HCT116 (cell line): ENCODE measurements around the gene RPTOR.

Experiments
- EGR1 ChIP-seq: IDR thresholded peaks from 2 replicates; pipeline ENCODE4 v1.6.1; 2012; ENCODE audit warnings: low read depth
- EZH2 ChIP-seq: fragments of 200-600 bp; sonication (generic); IDR thresholded peaks from 2 replicates; pipeline ENCODE4 v1.6.1; 2017; ENCODE audit warnings: antibody characterized with exemption, mixed run types
- POLR2A ChIP-seq: IDR thresholded peaks from 2 replicates; pipeline ENCODE4 v1.7.0; 2011; ENCODE audit warnings: borderline replicate concordance; ENCODE audit not compliant: insufficient read depth, insufficient read length; ENCODE audit errors: extremely low read depth
- SRF ChIP-seq: IDR thresholded peaks from 2 replicates; pipeline ENCODE4 v1.6.1; 2012; ENCODE audit warnings: low read depth
- TCF7L2 ChIP-seq: IDR thresholded peaks from 2 replicates; pipeline ENCODE4 v1.7.0; 2011; ENCODE audit warnings: borderline replicate concordance, inconsistent platforms; ENCODE audit not compliant: insufficient read depth, insufficient read length; ENCODE audit errors: extremely low read depth
- YY1 ChIP-seq: IDR thresholded peaks from 2 replicates; pipeline ENCODE4 v1.6.1; 2011; ENCODE audit warnings: low read length, low read depth, moderate library complexity, mild to moderate bottlenecking; ENCODE audit not compliant: insufficient replicate concordance; ENCODE audit errors: extremely low read depth
- TF ChIP-seq, protein P1 (sequence below), 3 experiments: fragments of 200-600 bp in 1 of 3; sonication (generic) in 1 of 3; IDR thresholded peaks in 2 of 3; conservative IDR thresholded peaks in 1 of 3; 2 replicates each; pipeline ENCODE4 v1.5.1; 2012 to 2017; ENCODE audit warnings: low read depth in 2 of 3, low read length in 2 of 3, antibody characterized with exemption in 1 of 3, borderline replicate concordance in 1 of 3, control low read depth in 1 of 3, mild to moderate bottlenecking in 1 of 3, mixed read lengths in 1 of 3, mixed run types in 1 of 3, moderate library complexity in 1 of 3; ENCODE audit not compliant: insufficient read depth in 1 of 3
- TF ChIP-seq, protein P2 (sequence below): IDR thresholded peaks from 2 replicates; pipeline ENCODE4 v1.6.1; 2012; ENCODE audit warnings: low read depth

DNA sequence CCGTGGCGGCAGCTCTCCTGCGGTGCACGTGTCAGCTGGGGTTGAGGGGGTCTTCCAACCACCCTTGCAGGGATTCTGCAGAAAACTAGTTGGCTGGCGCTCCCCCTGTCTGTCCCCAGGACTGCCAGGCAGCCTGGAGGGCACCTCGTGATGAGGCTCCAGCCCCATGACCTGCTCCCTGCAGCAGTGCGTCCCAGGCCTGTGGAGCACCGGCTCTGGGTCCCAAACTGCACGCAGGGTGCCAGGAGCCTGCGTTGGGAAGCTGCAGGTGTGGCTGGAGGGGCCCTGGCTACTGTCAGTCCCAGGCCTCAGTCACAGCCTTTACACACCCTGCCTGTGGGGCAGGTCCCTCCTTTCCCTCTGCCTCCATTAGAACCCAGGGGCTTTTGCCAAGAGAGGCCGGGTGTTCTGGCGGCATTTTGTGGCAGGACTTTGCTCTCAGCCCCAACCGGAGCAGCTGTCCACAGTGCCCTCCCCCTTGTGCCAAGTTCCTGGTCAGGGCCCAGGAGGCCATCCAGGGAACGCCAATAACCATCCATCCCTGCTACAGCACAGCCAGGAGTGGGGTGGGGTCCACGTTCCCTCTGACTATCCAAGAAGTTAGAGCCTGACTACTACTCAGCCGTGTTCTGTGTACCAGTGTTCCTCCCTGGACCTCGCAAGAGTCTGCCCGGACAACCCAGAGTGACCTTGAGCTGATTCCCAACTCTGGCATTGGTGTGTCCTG lies 456.2 kb downstream of the RPTOR start:
- TF ChIP-seq EZH2 (no peak), POLR2A (no peak), YY1 (no peak), SRF (no peak), TCF7L2 (no peak), EGR1 (no peak)
- TF ChIP-seq, protein P1, sequence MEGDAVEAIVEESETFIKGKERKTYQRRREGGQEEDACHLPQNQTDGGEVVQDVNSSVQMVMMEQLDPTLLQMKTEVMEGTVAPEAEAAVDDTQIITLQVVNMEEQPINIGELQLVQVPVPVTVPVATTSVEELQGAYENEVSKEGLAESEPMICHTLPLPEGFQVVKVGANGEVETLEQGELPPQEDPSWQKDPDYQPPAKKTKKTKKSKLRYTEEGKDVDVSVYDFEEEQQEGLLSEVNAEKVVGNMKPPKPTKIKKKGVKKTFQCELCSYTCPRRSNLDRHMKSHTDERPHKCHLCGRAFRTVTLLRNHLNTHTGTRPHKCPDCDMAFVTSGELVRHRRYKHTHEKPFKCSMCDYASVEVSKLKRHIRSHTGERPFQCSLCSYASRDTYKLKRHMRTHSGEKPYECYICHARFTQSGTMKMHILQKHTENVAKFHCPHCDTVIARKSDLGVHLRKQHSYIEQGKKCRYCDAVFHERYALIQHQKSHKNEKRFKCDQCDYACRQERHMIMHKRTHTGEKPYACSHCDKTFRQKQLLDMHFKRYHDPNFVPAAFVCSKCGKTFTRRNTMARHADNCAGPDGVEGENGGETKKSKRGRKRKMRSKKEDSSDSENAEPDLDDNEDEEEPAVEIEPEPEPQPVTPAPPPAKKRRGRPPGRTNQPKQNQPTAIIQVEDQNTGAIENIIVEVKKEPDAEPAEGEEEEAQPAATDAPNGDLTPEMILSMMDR (IDR thresholded peaks at IDR 0.05 in 2 of 3, conservative IDR thresholded peaks at IDR 0.05 in 1 of 3; ENCODE audit: borderline replicate concordance in 1 of 3, insufficient read depth in 1 of 3, low read depth in 2 of 3, low read length in 2 of 3) = no peak
- TF ChIP-seq, protein P2, sequence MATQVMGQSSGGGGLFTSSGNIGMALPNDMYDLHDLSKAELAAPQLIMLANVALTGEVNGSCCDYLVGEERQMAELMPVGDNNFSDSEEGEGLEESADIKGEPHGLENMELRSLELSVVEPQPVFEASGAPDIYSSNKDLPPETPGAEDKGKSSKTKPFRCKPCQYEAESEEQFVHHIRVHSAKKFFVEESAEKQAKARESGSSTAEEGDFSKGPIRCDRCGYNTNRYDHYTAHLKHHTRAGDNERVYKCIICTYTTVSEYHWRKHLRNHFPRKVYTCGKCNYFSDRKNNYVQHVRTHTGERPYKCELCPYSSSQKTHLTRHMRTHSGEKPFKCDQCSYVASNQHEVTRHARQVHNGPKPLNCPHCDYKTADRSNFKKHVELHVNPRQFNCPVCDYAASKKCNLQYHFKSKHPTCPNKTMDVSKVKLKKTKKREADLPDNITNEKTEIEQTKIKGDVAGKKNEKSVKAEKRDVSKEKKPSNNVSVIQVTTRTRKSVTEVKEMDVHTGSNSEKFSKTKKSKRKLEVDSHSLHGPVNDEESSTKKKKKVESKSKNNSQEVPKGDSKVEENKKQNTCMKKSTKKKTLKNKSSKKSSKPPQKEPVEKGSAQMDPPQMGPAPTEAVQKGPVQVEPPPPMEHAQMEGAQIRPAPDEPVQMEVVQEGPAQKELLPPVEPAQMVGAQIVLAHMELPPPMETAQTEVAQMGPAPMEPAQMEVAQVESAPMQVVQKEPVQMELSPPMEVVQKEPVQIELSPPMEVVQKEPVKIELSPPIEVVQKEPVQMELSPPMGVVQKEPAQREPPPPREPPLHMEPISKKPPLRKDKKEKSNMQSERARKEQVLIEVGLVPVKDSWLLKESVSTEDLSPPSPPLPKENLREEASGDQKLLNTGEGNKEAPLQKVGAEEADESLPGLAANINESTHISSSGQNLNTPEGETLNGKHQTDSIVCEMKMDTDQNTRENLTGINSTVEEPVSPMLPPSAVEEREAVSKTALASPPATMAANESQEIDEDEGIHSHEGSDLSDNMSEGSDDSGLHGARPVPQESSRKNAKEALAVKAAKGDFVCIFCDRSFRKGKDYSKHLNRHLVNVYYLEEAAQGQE = no peak
